DND-41 (cell line): ENCODE measurements around the gene ACIN1.

Experiments
- ATAC-seq: fragments of 200-7000 bp; cut with Tn5 transposase; 3 replicates; pipeline ENCODE4 v1.9.1; 2021; ENCODE audit warnings: low read depth; ENCODE audit not compliant: insufficient read depth
- DNase-seq: peaks from one replicate; pipeline ENCODE4 v3.0.0-alpha.2; 2020
- H2AFZ ChIP-seq: 2 replicates; pipeline ENCODE4 v1.6.0; 2012; ENCODE audit warnings: low read depth, low read length
- H3K27ac ChIP-seq: 2 replicates; pipeline ENCODE4 v1.5.1; 2012; ENCODE audit warnings: low read length, inconsistent platforms
- H3K27me3 ChIP-seq: fragments of 200-600 bp; sonication (generic); 2 replicates; pipeline ENCODE4 v1.6.0; 2012; ENCODE audit warnings: low read length, mild to moderate bottlenecking, inconsistent platforms; ENCODE audit not compliant: insufficient read depth, poor library complexity
- H3K36me3 ChIP-seq: 2 replicates; pipeline ENCODE4 v1.5.1; 2012; ENCODE audit warnings: low read length, inconsistent platforms; ENCODE audit not compliant: insufficient read depth
- H3K4me1 ChIP-seq: 2 replicates; pipeline ENCODE4 v1.5.1; 2012; ENCODE audit warnings: mild to moderate bottlenecking, low read length; ENCODE audit not compliant: insufficient read depth
- H3K4me2 ChIP-seq: 2 replicates; pipeline ENCODE4 v1.6.0; 2012; ENCODE audit warnings: mild to moderate bottlenecking, moderate library complexity, low read length, inconsistent platforms; ENCODE audit not compliant: insufficient read depth
- H3K4me3 ChIP-seq, 2 experiments: fragments of 200-600 bp in 1 of 2; shearing (Covaris generic) in 1 of 2; 2 replicates each; pipeline ENCODE4 v1.5.1; 2012 to 2016; ENCODE audit warnings: inconsistent platforms in 2 of 2, low read length in 2 of 2, mild to moderate bottlenecking in 2 of 2, low read depth in 1 of 2, moderate library complexity in 1 of 2
- H3K79me2 ChIP-seq: 2 replicates; pipeline ENCODE4 v1.6.0; 2012; ENCODE audit warnings: low read length, inconsistent platforms; ENCODE audit not compliant: insufficient read depth
- H3K9ac ChIP-seq: 2 replicates; pipeline ENCODE4 v1.6.0; 2012; ENCODE audit warnings: low read depth, mild to moderate bottlenecking, inconsistent platforms, low read length, moderate library complexity
- H3K9me3 ChIP-seq: 2 replicates; pipeline ENCODE4 v1.5.1; 2012; ENCODE audit warnings: low read length, moderate library complexity, mild to moderate bottlenecking, inconsistent platforms; ENCODE audit not compliant: insufficient read depth, severe bottlenecking
- H4K20me1 ChIP-seq: 2 replicates; pipeline ENCODE4 v1.6.0; 2012; ENCODE audit warnings: low read length; ENCODE audit not compliant: insufficient read depth
- CTCF ChIP-seq: IDR thresholded peaks from 2 replicates; pipeline ENCODE4 v1.5.1; 2012; ENCODE audit warnings: borderline replicate concordance, low read length, moderate library complexity, mild to moderate bottlenecking; ENCODE audit not compliant: poor library complexity, severe bottlenecking; ENCODE audit errors: extremely low read depth
- EZH2 ChIP-seq: IDR thresholded peaks from 3 replicates; pipeline ENCODE4 v1.6.1; 2012; ENCODE audit warnings: borderline replicate concordance, low read depth, mild to moderate bottlenecking, moderate library complexity, low read length, inconsistent platforms; ENCODE audit not compliant: severe bottlenecking

ACIN1 gene

GRCh38 chr14:23062002-23062401 lies 32.9 kb downstream of the ACIN1 start:
- Histone ChIP-seq H4K20me1 (peaks cover 28% of the 10 kb centered on the region; the same call in 1 of the 2 replicates), H3K4me2 (no peak overlapping the region), H2AFZ (no peak overlapping the region), H3K27me3 (peaks cover 3% of the 10 kb centered on the region), H3K36me3 (peaks cover 79% of the 10 kb centered on the region), H3K79me2 (peaks cover 11% of the 10 kb centered on the region), H3K4me3 (no peak overlapping the region), H3K4me1 (peaks cover 11% of the 10 kb centered on the region), H3K9me3 (no peaks in the 10 kb centered on the region), H3K27ac (no peak overlapping the region), H3K9ac (no peak overlapping the region)
- DNase-seq (no peak), ATAC-seq (no peak)
- TF ChIP-seq EZH2 (no peak), CTCF (no peak)

GRCh38 chr14:23060536-23061260 lies 34.2 kb downstream of the ACIN1 start:
- H3K4me2 ChIP-seq: no peak overlapping the region
- peaks cover 6% of the 10 kb centered on the region for H3K27me3 ChIP-seq
- H2AFZ ChIP-seq: no peak overlapping the region
- 0 out of 2 replicates have a peak, but pooled peaks cover 2% of the 10 kb centered on the region for H3K79me2 ChIP-seq
- DNase-seq (no peak), ATAC-seq (no peak)
- no peak overlapping the region for H3K9ac ChIP-seq
- H3K27ac ChIP-seq: no peak overlapping the region
- H3K36me3 ChIP-seq: peaks cover 67% of the 10 kb centered on the region
- H3K4me3 ChIP-seq: no peak overlapping the region
- peaks cover 19% of the 10 kb centered on the region for H3K4me1 ChIP-seq
- no peaks in the 10 kb centered on the region for H3K9me3 ChIP-seq
- H4K20me1 ChIP-seq: peaks cover 22% of the 10 kb centered on the region
- TF ChIP-seq EZH2: no peak

GRCh38 chr14:23058654-23059504 lies 36.1 kb downstream of the ACIN1 start:
- H3K9me3 ChIP-seq: no peaks in the 10 kb centered on the region
- no peak overlapping the region for H3K4me3 ChIP-seq
- no peak overlapping the region for H3K4me2 ChIP-seq
- peaks cover 15% of the 10 kb centered on the region for H4K20me1 ChIP-seq
- peaks cover 6% of the 10 kb centered on the region for H3K27me3 ChIP-seq
- H2AFZ ChIP-seq: no peak overlapping the region
- H3K4me1 ChIP-seq: peaks cover 19% of the 10 kb centered on the region
- H3K9ac ChIP-seq: no peak overlapping the region
- peaks cover 49% of the 10 kb centered on the region for H3K36me3 ChIP-seq
- no peak for TF ChIP-seq EZH2
- TF ChIP-seq CTCF: no peak
- ATAC-seq: no peak
- no peaks in the 10 kb centered on the region for H3K79me2 ChIP-seq
- H3K27ac ChIP-seq: no peak overlapping the region
- DNase-seq: no peak
